ENCODE measurements around the gene RARG.

- TF ChIP-seq CHD2 (IDR thresholded peaks at IDR 0.05; ENCODE audit: low read length) (no peak), JUN (IDR thresholded peaks at IDR 0.05; ENCODE audit: low read depth, low read length) (no peak), SP2 (IDR thresholded peaks at IDR 0.05; ENCODE audit: low read length) (no peak), POLR2A (IDR thresholded peaks at IDR 0.05; ENCODE audit: control extremely low read depth in 1 of 2, low read depth in 2 of 2, low read length in 2 of 2) (no peak), EZH2 (IDR thresholded peaks at IDR 0.05; ENCODE audit: low read depth, low read length, severe bottlenecking) (no peak)
These were observed 48.0 kb upstream of the RARG start for GRCh38 chr12:53279888-53280498.
